GM06990 (cell line): ENCODE measurements around the gene COL9A3.

Experiments
- DNase-seq: peaks from one replicate; pipeline ENCODE4 v3.0.0-alpha.2; 2011; ENCODE audit not compliant: insufficient read length; ENCODE audit errors: extremely low read depth
- H3K27me3 ChIP-seq: replicated peaks from 2 replicates; pipeline ENCODE4 v1.6.0; 2011; ENCODE audit warnings: low read length; ENCODE audit not compliant: control insufficient read depth, insufficient read depth
- H3K36me3 ChIP-seq: 2 replicates; pipeline ENCODE4 v1.5.1; 2011; ENCODE audit warnings: low read length; ENCODE audit not compliant: control insufficient read depth, insufficient read depth
- H3K4me3 ChIP-seq: replicated peaks from 2 replicates; pipeline ENCODE4 v1.5.1; 2011; ENCODE audit warnings: low read depth, mild to moderate bottlenecking, control low read depth, low read length
- CTCF ChIP-seq: IDR thresholded peaks from 2 replicates; pipeline ENCODE4 v1.5.1; 2011; ENCODE audit warnings: low read length, control low read depth, mild to moderate bottlenecking, inconsistent platforms; ENCODE audit not compliant: insufficient read depth, poor library complexity, severe bottlenecking

Gene COL9A3

GRCh38 chr20:62770916-62771315 lies 45.9 kb upstream of the COL9A3 start:
- no peak for TF ChIP-seq CTCF
- Histone ChIP-seq H3K36me3 (no peaks in the 10 kb centered on the region), H3K4me3 (no peak overlapping the region), H3K27me3 (peaks cover 2% of the 10 kb centered on the region)
- no peak for DNase-seq

GRCh38 chr20:62771396-62772102 lies 45.3 kb upstream of the COL9A3 start:
- Histone ChIP-seq H3K4me3 (no peak overlapping the region), H3K36me3 (no peaks in the 10 kb centered on the region), H3K27me3 (peaks cover 2% of the 10 kb centered on the region)
- TF ChIP-seq CTCF = no peak
- no peak for DNase-seq

DNA sequence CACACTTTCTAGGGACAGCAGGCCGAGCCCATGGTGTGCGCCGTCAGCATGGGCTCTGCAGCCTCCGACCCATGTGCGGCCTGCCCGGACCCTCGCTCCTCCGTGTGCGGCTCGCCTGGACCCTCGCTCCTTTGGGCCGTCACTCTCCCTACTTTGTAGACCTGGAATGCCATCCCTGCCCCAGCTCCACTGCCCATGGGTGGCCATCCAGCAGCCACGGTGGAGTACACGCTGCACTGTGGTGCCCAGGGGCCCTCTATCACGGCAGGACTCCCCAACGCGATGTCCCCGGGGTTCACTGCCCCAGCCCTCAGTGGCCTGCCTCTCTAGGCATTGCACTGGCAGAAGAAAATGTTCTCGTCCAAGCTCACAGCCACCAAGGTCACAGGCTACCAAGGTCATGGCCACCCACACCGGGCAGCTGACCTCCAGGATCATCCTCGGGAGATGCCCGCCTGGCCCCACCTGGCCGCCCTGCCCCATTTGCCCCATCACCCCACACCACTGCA lies 44.7 kb upstream of the COL9A3 start:
- no peaks in the 10 kb centered on the region for H3K36me3 ChIP-seq

DNA sequence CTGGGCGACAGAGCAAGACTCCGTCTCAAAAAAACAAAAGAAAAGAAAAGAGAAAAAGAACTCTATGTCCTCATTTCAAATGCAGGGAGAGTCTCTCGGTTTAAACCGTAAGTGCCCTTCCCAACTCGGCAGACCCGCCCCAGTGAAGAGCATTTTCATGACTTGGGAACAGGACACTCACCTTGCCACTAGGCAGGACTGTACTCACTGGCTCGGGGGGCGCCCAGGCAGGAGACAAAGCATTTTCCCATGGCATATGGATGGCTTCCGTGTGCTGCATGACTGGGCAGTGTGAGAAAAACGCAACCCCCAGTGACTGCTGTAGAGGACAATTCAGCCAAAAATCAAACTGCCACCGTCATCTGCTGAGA lies 44.2 kb upstream of the COL9A3 start:
- TF ChIP-seq CTCF = no peak
- no peak overlapping the region for H3K4me3 ChIP-seq
- H3K27me3 ChIP-seq = peaks cover 2% of the 10 kb centered on the region
- H3K36me3 ChIP-seq = no peaks in the 10 kb centered on the region
- no peak for DNase-seq

More for the DNA sequence above, 44.7 kb upstream of the COL9A3 start:
- Histone ChIP-seq H3K27me3 (peaks cover 2% of the 10 kb centered on the region), H3K4me3 (no peak overlapping the region)
- no peak for TF ChIP-seq CTCF
- DNase-seq = no peak

DNA sequence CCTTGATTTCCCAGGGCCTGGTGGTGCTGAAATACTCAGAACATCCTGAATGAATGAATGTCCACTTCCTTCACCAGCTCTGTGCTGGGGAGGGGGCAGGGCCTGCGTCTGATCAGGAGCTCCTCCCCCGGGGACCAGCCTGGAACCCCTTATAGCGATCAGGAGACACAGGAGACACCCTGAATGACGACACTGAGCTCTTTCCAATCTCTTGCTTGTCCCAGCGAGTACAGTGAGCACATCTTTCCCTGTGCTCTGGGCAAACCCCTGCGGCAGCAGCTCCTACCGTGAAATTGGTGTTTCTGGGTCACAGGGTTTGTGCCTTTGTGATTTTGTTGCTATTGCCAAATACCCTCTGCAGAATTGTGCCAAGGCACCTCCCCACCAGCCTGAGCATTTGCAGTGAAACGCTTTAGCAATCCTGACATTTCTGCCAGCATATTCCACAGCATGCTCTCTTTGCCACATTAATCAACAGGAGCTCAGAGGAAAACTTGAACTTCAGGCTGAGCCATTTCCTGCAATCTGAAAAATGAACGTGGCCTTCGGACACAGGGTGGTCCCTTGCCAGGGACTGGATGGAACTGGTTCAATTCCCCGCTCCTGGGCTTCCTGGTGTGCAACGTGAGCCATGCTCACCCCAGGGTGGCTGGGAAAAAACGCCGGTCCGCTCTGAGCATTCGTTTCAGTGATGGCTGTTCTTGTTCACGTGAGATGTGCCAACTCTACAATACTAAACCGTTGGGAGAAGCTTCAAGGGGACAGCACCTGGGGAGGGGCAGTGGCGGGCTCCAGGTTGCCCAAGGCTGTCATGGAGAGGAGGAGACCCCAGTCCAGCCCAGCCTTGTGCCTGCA lies 43.6 kb upstream of the COL9A3 start:
- Histone ChIP-seq H3K27me3 (peaks cover 2% of the 10 kb centered on the region), H3K4me3 (no peak overlapping the region), H3K36me3 (no peaks in the 10 kb centered on the region)
- no peak for TF ChIP-seq CTCF
- DNase-seq = no peak
